Stomach (tissue), 9 donors: ENCODE measurements around the gene NRTN. TPM values are rescaled to one million over a fixed set of nuclear protein-coding genes. Genes with fewer than 3 reads are reported as not detected.

Experiments used
- DNase-seq, 2 donors: peaks; one replicate each; pipeline versions ENCODE4 v3.0.0 to v3.0.0-alpha.2; 2013 to 2019
- H3K27ac ChIP-seq, 5 donors: fragments of 200-600 bp in 4 of 5; sonication (generic) in 4 of 5; one replicate each; pipeline ENCODE4 v1.5.1; 2013 to 2019; ENCODE audit warnings: mild to moderate bottlenecking in 1 of 5, moderate library complexity in 1 of 5
- H3K27me3 ChIP-seq, 3 donors: fragments of 200-600 bp; sonication (generic); one replicate each; pipeline ENCODE4 v1.5.1; 2017 to 2019; ENCODE audit warnings: mixed run types in 1 of 3
- H3K36me3 ChIP-seq, 4 donors: fragments of 200-600 bp; sonication (generic); 1 replicate in 3 of 4; 2 replicates in 1 of 4; pipeline ENCODE4 v1.5.1; 2016 to 2019
- H3K4me1 ChIP-seq, 4 donors: fragments of 200-600 bp; sonication (generic); one replicate each; pipeline ENCODE4 v1.5.1; 2016 to 2019
- H3K4me3 ChIP-seq, 4 donors: fragments of 200-600 bp; sonication (generic) in 3 of 4; one replicate each; pipeline ENCODE4 v1.5.1; 2016 to 2019; ENCODE audit warnings: mild to moderate bottlenecking in 1 of 4
- H3K9me3 ChIP-seq, 4 donors: fragments of 200-600 bp; sonication (generic); one replicate each; pipeline ENCODE4 v1.5.1; 2016 to 2019
- CTCF ChIP-seq, 7 experiments: fragments of 450-650 bp in 4 of 7; fragments of 200-600 bp in 3 of 7; sonication (generic) in 3 of 7; IDR thresholded peaks; one replicate each; pipeline ENCODE4 v1.5.1; 2016 to 2019; ENCODE audit warnings: antibody characterized with exemption in 7 of 7, control low read depth in 2 of 7, mild to moderate bottlenecking in 1 of 7
- EP300 ChIP-seq: sonication (generic); formaldehyde crosslinking; IDR thresholded peaks from one replicate; pipeline ENCODE4 v1.6.1; 2017; ENCODE audit warnings: antibody characterized with exemption
- POLR2A ChIP-seq, 4 donors: fragments of 450-650 bp; IDR thresholded peaks; one replicate each; pipeline ENCODE4 v1.6.1; 2016; ENCODE audit warnings: antibody characterized with exemption in 4 of 4, control low read depth in 2 of 4, mild to moderate bottlenecking in 1 of 4, moderate library complexity in 1 of 4
- POLR2AphosphoS5 ChIP-seq, 3 donors: sonication (generic); formaldehyde crosslinking; IDR thresholded peaks; one replicate each; pipeline ENCODE4 v1.6.1; 2016; ENCODE audit warnings: antibody characterized with exemption in 3 of 3
- WGBS, 5 donors: extraction: QIAGEN DNeasy Blood & Tissue Kit in 3 of 5; methylation state at CpG; one replicate each; pipeline versions ENCODE4 v1.1.5 to v1.1.7; 2013 to 2018; 5-methylcytosine and 5-hydroxymethylcytosine counted together
- intact Hi-C: fragments of 100-400 bp; cut with DNase I; formaldehyde crosslinking; loops from one replicate; pipeline ENCODE4 v1.15.1; 2023; ENCODE audit warnings: low total_unique reads
- polyA plus RNA-seq, 3 donors: library from polyadenylated mRNA; stranded (reverse); fragments of 200-250 nt; gene quantifications; one replicate each; pipeline ENCODE4 v1.2.3, GENCODE V29; 2013
- total RNA-seq, 5 donors: library from RNA; depleted of rRNA; stranded (reverse); fragments of >200 nt; gene quantifications; one replicate each; pipeline versions ENCODE4 v1.1.0 to v1.2.3, GENCODE V29; 2014 to 2016
- donor health status: healthy with polysubstance abuse.
- donor health status: Bipolar disorder and iron deficiency.
- donor health status: healthy.

Gene NRTN
- total and polyA plus RNA-seq, 8 donors, result 0.92 to 7.1 (median 3.8) TPM; not detected in 2

DNA sequence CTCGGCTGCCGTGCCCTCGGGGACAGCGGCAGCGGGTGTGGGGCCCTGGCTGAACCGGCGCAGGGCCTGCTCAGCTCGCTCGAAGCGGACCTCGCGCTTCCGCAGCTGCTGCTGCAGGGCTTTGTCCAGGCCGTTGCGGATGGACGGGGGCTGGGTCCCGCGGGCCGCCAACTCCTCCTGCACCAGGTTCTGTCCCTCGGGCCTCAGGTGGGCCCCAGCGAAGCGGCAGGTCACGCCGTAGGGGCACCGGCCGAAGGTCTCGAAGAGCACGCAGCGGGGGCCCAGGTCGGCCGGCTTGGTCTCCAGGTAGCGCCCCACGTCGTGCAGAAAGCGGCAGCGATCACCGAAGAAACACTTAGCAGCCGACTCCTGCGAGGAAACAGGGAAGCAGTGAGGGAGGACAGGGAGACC is 15.5 kb upstream of the NRTN start:
- Histone ChIP-seq H3K36me3 (peaks cover 53 to 58% (median 58%) of the 10 kb centered on the region in 4 donors), H3K27ac (no peak overlapping the region), H3K4me1 (peaks cover 7 to 22% (median 13%) of the 10 kb centered on the region in 4 donors), H3K4me3 (peak overlapping the region in 1 of 4 donors; percentile 87), H3K27me3 (no peaks in the 10 kb centered on the region), H3K9me3 (no peaks in the 10 kb centered on the region)
- no peak for DNase-seq
- intact Hi-C loops, result no loop called here
- TF ChIP-seq POLR2A (IDR thresholded peaks at IDR 0.05), result no peak
- TF ChIP-seq EP300, result no peak
- no peak for TF ChIP-seq POLR2AphosphoS5 (IDR thresholded peaks at IDR 0.05)
- no peak for TF ChIP-seq CTCF (IDR thresholded peaks at IDR 0.05)
- 91 to 96% (median 95%) methylated on average over 35 to 39 of the region's 39 CpGs for WGBS, 5 donors

DNA sequence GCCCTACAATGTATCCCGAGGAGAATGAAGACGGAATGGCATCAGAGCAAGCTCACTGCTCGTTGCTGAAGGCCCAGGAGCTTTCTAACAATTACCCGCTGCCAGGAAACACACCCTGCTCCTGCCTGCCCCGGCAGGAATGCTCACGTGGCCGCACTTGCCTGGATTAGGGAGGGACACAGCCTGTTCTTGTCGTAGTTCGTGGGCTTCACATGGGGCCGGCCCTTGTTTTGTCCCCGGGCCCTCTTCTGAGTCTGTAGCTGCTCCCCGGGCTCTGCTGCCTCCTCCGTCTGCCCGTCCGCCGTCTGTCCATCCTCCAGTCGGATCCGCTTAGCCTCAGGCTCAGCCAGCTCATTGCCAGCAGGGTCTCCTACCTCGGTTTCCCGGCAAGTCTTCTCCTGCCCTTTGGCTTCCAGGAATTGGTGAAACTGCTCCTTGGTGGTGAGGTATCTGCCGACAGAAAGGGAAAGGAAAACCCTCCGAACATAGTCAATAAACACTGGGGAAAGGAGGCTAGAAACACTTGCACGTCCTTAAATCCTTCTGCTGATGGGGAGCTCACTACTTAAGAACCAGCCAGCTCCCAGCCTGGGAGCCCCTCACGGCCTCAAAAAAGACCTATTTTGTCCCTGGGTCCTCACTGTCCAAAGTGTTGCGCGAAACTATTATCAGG is 14.8 kb upstream of the NRTN start:
- no peak for DNase-seq
- no peak for TF ChIP-seq POLR2AphosphoS5 (IDR thresholded peaks at IDR 0.05)
- no peak for TF ChIP-seq CTCF (IDR thresholded peaks at IDR 0.05)
- no peak for TF ChIP-seq EP300
- no peak for TF ChIP-seq POLR2A (IDR thresholded peaks at IDR 0.05)

DNA sequence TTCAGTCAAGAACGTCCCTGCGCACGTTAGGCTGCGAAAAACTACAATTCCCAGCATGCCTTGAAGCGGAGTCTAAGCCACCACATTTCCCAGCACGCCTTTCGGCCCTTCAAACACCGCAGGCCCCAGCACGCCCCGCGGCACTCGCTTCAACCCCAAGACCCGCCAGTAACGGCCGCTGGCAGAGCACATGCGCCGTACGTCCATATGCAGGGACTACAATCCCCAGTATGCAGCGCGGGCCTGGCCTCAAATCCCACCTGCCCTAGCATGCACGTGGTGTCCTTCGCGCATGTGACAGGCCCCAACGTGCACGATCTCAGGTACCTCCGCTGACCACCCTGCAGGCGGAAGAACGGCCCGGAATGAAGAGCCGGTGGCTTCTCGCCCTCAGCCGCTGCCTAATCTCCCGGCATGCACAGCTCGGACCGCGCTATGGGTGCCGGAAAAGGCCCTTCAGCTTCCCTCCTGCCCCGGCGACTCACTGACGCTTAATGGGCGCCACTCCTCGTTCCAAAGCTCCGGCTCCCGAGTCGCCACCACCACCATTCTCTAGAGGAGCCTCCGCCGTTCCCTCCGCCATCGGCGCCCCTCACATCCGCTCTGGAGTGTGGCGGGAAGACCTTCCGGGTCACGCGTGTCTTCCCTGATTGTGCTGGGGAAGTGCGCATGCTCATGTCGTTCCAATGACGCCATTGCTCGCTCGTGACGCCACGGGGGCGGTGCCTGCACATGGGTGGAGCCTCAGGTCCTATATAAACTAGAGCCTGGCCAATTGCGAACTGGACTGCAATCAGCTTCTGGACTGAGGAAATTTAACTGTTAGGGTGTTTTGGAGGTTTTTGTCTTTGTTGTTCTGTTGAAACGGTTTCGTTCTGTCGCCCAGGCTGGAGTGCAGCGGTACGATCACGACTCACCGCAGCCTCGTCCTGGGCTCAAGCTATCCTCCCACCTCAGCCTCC is 14.0 kb upstream of the NRTN start, which contains the start of gene DUS3L:
DUS3L (minus strand) TSS at position 605 of the 962 bp plus-strand sequence; CDS start at position 583, 22 bp downstream.
- peak within 1 kb of the TSS; percentile 79 to 92 (median 88) for H3K4me3 ChIP-seq
- 10 to 23% (median 10%) methylated on average over 30 to 72 of the region's 72 CpGs for WGBS, 5 donors
- H3K9me3 ChIP-seq, result no peaks in the 10 kb centered on the region
- H3K4me1 ChIP-seq, result peaks cover 7 to 23% (median 13%) of the 10 kb centered on the region in 4 donors
- DNase-seq, result peak; percentile 98 to 99
- H3K36me3 ChIP-seq, result peaks cover 41 to 43% (median 43%) of the 10 kb centered on the region in 4 donors
- intact Hi-C loops, result no loop called here
- TF ChIP-seq POLR2AphosphoS5 (IDR thresholded peaks at IDR 0.05) (peak; percentile 85 to 96 (median 91)), POLR2A (IDR thresholded peaks at IDR 0.05) (peak in 1 of 4 donors; percentile 11), CTCF (IDR thresholded peaks at IDR 0.05) (peak in 1 of 7 experiments; percentile 19), EP300 (no peak)
- no peaks in the 10 kb centered on the region for H3K27me3 ChIP-seq
- peak within 1 kb of the TSS; percentile 95 to 99 (median 99) for H3K27ac ChIP-seq

More for the DNA sequence above, 14.8 kb upstream of the NRTN start:
- Histone ChIP-seq H3K36me3 (peaks cover 49 to 51% (median 51%) of the 10 kb centered on the region in 4 donors), H3K4me1 (peaks cover 7 to 23% (median 13%) of the 10 kb centered on the region in 4 donors), H3K27ac (peak overlapping the region in 4 of 5 donors; percentile 98 to 99 (median 99)), H3K4me3 (peak overlapping the region; percentile 79 to 92 (median 88)), H3K27me3 (no peaks in the 10 kb centered on the region), H3K9me3 (no peaks in the 10 kb centered on the region)
- intact Hi-C loops, result no loop called here
- WGBS, 5 donors, result 69 to 75% (median 73%) methylated on average over 26 of the region's 26 CpGs

DNA sequence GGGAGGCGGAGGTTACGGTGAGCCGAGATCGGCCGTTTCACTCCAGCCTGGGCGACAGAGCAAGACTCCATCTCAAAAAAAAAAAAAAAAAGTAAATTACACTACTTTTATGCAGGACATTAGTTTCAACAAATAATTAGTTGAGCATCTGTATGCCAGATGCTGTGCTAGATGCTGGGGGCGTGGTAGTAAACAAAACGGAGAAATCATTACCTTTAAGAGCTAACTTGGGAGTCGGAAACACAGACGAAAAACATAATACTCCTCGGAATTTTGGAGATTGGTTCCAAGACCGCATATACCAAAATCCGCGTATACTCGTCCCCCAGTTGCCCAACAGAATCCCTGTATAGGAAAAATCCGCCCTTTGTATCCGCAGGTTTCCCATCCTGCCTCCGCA is 12.6 kb upstream of the NRTN start:
- intact Hi-C loops, result no loop called here
- no peaks in the 10 kb centered on the region for H3K9me3 ChIP-seq
- TF ChIP-seq POLR2A (IDR thresholded peaks at IDR 0.05) (no peak), EP300 (no peak), POLR2AphosphoS5 (IDR thresholded peaks at IDR 0.05) (no peak), CTCF (IDR thresholded peaks at IDR 0.05) (no peak)
- H3K4me1 ChIP-seq, result peaks cover 7 to 23% (median 13%) of the 10 kb centered on the region in 4 donors
- no peaks in the 10 kb centered on the region for H3K27me3 ChIP-seq
- no peak overlapping the region for H3K27ac ChIP-seq
- H3K4me3 ChIP-seq, result no peak overlapping the region
- no peak for DNase-seq
- H3K36me3 ChIP-seq, result peaks cover 27 to 29% (median 29%) of the 10 kb centered on the region in 4 donors
- 91 to 96% (median 95%) methylated on average over 18 of the region's 18 CpGs for WGBS, 5 donors
